Measurements from ENCODE around the gene TRIM46.
"Not testable (repeated sequence)": the region's sequence is repeated elsewhere in the genome, so short reads cannot be mapped to it uniquely, and the experiment has no call there.

Gene TRIM46

DNA sequence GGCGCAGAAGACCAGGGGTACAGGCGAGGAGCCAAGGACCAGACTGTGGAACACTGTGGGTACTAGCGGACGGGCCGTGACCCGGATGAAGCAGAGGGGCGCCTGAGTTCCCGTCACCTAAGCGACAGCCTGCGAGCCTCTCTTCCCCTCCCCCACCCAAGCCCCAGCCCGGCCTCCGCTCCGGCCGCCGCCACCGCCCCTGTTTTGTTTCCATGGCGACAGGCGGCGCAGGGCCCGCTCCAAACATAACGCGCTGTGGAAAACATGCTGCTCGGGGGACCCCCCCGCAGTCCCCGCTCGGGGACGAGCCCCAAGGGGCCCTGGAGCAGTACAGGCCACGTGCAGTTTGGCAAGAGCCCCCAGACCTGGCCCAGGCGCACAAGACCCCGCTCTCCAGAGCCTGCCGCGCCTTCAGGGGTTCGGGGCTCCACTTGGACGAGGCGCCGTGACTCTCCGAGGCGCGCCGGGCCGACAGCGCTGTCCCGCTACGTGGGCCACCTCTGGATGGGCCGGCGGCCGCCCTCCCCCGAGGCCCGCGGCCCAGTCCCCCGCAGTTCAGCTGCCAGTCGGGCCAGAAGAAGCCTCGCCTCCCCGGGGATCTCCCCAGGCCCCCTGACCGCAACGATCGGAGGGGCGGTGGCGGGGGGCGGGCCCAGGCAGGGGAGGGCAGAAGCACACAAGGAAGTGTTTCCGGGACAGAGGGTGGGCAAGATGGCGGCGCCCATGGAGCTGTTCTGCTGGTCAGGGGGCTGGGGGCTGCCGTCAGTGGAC is 35.1 kb downstream of the TRIM46 start, which contains the start of gene MTX1:
Gene MTX1 (plus strand): TSS at position 155 of the 771 bp plus-strand sequence. CDS start 110 bp downstream, at position 265.
- peak; percentile 89 for DNase-seq

DNA sequence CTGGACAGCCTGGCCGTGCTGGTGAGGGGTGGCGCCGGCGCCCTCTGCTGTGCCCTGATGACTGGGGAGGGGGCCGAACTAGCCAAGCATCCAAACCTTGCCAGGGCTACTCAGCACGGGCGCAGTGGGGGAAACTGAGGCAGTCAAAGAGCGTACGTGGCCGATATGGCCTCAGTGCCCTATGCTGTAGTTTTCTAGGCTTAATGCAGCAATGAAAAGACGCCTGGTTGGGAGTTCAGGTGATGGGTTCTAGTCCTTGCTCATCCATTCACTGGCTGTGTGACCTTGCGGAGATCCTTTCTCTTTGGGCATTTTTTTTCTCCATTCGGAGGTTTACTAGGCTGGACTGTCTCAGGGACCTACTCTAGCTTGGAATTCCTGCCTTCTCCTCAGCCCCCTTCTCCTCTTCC is 35.7 kb downstream of the TRIM46 start:
- DNase-seq, result no peak

DNA sequence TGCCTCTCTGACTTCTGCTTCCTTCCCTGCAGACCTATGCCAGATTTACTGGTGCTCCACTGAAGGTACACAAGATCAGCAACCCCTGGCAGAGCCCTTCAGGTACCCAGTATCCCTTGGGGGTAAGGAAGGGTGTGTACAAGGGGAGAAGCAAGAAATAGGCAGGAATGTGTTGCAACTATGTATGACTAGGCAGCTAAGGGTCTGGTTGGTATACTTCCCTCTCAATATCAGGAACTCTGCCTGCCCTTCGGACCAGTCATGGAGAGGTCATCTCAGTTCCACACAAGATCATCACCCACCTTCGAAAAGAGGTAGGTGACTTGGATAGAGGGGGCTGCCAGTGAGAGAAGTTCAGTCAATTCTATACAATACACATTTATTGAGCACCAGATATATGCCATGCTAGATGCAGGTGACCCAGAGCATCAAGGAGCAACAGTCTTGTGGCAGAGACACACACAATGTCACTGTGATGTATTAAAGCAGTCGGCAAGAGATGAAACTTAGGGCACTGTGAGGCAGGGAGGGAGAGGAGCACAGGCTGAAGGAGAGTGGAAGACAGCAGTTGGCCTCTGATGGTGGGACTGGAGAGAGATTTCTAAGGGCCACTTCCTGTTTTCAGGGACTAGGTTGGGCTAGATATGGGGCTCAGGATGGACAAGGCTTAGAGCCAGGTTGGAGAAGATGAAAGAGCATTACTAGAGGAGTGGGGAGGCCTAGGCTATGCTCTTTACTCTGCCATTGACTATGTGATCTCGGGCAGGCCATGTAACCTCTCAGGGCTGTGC is 36.9 kb downstream of the TRIM46 start:
- DNase-seq, result no peak

DNA sequence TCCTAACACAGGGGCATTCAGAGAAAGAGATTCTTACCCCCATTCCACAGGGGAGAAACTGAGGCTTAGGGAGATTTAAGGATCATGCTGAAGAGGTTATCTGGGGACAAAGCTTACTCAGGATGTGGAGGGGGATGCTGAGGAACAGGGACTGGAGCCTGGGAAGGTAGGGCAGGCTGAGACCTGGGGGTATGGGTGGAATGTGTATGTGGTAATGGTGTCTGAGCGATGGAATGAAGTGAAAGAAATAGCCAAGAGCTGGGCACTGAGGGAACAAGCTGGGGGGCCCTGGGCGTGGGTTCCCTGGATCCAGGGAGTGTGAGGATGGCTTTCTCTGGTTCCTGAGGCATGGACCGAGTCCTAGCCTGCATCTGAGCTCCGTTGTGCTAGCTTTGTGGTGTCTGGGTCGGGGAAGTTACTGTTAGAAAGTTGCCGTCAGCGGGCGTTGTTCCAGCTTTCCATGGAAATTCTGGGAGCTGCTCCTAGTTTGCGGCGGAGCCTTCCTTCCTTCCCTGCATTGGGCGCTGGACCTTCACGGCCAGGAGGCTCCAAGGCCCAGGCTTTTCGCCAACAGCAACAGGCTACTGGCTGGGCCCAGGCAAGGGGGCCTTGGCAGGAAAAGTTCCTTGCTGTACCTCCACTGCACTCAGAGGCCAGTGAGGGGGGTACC is 37.9 kb downstream of the TRIM46 start:
- not testable (repeated sequence) for DNase-seq

- not testable (repeated sequence) for DNase-seq
Observed at GRCh38 chr1:155212051-155212440, 38.4 kb downstream of the TRIM46 start.

DNA sequence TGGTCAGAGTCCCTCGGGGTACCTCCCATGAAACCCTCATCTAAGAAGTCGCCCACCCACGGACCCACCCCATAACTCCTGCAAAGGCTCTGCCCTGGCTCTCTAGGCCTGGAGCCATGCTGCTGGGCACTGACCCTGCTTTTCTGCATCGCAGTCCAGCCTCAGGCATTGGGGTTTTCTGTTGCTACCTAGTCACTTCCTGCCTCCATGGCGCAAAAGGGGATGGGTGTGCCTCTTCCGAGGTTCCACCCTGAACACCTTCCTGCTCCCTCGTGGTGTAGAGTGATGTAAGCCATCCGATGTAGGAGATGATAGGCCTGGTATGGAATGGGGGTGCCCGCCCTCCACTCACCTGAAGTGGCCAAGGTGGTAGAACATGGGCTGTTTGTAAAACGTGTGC is 41.1 kb downstream of the TRIM46 start:
- not testable (repeated sequence) for DNase-seq

- DNase-seq, result no peak
Observed at GRCh38 chr1:155218854-155219591, 45.4 kb downstream of the TRIM46 start.

DNA sequence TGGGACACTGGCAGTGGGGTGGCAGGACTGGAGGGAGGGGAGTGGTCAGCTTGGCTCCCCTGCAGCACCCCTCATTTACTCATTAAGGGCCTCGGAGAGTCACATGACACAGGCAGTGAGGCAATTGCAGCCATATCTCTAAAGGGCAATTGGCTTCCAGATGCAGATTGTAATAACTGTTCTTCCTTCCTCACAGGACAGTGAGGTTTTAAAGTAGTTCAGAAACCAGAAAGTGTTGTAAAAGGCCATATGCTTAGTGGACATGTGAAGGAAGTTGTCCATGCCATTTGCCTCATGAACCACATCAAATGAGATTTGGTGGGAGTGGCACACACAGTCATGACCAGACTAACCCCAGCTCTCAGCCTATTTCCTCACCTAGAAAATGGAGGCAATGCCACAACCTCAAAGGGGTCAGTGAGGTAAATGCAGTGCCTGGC is 46.0 kb downstream of the TRIM46 start:
- DNase-seq, result no peak

DNA sequence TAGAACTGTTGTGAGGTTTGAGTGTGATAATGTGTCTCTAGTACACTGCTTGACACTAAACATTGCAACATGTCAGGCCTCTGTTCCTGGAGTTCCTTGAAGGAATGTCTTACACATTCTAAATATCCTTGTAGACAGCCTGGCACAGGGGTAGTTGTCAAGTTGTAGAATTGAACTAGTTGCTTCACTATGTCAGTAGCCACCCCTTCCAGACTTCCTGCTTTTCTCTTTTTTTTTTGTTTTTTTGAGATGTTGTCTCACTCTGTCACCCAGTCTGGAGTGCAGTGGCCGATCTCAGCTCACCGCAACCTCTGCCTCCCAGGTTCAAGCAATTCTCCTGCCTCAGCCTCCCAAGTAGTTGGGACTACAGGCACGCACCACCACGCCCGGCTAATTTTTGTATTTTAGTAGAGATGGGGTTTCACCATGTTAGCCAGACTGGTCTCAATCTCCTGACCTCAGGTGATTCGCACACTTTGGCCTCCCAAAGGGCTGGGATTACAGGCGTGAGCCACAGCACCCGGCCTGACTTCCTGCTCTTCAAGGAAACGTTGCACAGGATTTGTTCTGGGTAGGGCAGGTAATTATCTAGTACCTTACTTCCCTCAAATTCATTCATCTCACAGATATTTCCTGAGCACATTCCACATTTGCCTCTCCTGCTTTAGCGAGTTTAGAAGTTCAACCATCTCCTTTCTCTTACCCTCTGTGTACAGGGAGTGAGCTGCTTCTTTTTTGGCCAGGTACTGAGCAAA is 46.7 kb downstream of the TRIM46 start:
- DNase-seq, result not testable (repeated sequence)

- DNase-seq, result no peak
Observed at GRCh38 chr1:155223047-155223446, 49.4 kb downstream of the TRIM46 start.

DNA sequence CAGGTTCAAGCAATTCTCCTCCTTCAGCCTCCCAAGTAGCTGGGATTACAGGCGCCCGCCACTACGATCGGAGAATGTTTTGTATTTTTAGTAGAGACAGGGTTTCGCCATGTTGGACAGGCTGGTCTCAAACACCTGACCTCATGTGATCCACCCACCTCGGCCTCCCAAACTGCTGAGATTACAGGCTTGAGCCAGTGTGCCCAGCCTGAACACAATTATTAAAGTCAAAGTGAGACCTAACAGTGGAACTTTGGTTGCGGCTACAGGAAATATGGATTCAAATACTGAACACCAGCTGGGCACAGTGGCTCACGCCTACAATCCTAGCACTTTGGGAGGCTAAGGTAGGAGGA is 51.7 kb downstream of the TRIM46 start:
- not testable (repeated sequence) for DNase-seq

- peak; percentile 94 for DNase-seq
Observed at GRCh38 chr1:155226188-155226909, 52.7 kb downstream of the TRIM46 start.

DNA sequence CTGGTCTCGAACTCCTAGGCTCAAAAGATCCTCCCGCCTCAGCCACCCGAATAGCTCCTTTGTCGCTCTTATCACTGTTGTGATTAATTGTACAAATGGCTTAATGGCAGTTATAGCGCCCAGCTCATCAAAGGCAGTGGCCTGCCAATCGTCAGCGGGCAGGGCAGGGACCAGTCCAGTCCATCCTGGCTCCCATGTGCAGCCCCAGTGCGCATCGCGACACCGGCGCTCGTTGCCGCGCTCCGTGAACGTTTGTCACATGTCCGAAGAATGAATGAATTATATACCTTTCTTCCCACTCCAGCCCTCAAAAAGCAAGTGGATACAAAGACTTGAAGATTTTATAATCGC is 53.2 kb downstream of the TRIM46 start:
- no peak for DNase-seq

DNA sequence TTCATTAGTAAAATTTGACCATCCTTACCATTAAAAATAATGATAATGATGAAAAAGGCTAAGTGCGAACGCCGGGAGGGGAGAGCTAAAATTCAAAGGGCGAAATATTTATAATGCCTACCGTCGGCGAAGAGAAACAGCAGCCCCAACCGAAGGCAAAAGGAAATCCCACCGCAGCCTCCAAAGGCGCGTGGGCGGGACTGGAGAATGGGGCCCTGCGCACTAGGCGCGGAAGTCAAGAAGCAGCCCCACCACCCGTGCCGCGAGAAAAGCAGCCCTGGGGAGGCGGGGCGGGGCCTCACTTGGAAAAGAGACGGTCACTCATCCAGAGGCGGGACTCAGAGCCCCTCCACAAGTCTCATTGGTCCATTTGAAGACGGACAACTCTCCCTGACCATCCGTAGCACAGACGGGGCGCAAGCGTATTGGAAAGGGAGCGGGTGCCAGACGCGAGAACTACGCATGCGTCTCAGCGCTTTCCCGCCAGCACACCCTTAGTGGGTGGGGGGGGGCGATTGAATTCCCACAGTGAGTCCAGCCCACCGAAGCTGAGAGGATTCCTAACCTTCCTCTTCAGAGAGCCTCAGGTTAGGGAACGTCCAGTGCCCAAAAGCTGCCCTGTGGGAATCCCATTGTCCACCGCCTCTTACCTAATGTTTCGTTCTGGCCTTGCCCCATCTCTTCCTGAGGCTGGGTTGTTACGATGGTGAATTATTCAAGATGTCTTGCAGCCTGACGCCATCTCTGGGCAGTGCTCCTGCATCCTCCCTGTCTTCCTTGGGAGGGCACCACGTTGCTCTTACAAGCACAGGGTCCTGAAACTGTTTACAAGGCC is 53.8 kb downstream of the TRIM46 start:
- DNase-seq, result peak; percentile 100

GRCh38 chr1:155228096-155228427 is 54.4 kb downstream of the TRIM46 start:
- no peak for DNase-seq

DNA sequence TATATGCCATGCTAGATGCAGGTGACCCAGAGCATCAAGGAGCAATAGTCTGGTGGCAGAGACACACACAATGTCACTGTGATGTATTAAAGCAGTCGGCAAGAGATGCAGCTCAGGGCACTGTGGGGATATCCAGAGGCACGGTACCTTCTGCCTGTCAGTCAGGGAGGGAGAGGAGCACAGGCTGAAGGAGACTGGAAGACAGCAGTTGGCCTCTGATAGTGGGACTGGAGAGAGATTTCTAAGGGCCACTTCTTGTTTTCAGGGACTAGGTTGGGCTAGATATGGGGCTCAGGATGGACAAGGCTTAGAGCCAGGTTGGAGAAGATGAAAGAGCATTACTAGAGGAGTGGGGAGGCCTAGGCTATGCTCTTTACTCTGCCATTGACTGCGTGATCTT is 57.7 kb downstream of the TRIM46 start:
- not testable (repeated sequence) for DNase-seq

- not testable (repeated sequence) for DNase-seq
Observed at GRCh38 chr1:155232001-155232978, 58.6 kb downstream of the TRIM46 start.

DNA sequence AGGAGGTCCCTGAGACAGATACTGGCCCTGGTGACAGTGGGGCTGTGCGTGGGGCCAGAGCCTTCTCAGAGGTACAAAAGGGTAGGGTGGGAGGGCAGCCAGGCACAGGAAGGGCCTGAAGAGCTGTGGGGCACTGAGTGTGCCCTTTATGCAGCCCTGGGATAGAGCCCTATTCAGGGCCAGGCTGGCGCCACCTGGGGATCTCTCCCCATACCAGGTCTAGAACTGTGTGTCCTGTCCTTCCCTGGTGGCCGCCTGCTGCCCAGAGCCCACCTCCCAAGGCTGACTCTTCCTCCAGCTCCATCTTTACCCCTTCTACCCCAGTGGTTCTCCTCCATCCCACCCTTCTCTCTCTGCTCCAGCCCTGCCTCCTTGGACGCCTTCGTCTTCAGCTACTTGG is 59.9 kb downstream of the TRIM46 start:
- DNase-seq, result not testable (repeated sequence)

Measured in activated T-cell treated with anti-CD3 and anti-CD28 coated beads, Interleukin-2, amount 50 U/mL, for 1 hour (primary cell).